NT2/D1 (cell line): ENCODE results near the gene NUDT1.

Experiments used
- DNase-seq: peaks from one replicate; pipeline ENCODE4 v3.0.0-alpha.2; 2011; ENCODE audit warnings: low read depth, low spot score
- H3K27me3 ChIP-seq: 2 replicates; pipeline ENCODE4 v1.6.0; 2011; ENCODE audit warnings: mild to moderate bottlenecking; ENCODE audit not compliant: insufficient read length, insufficient read depth
- H3K36me3 ChIP-seq: 2 replicates; pipeline ENCODE4 v1.6.1; 2011; ENCODE audit warnings: mild to moderate bottlenecking, low read length, mixed read lengths; ENCODE audit not compliant: insufficient read depth, insufficient read length
- H3K4me1 ChIP-seq: 2 replicates; pipeline ENCODE4 v1.5.1; 2011; ENCODE audit not compliant: insufficient read depth, insufficient read length
- H3K4me3 ChIP-seq: 2 replicates; pipeline ENCODE4 v1.5.1; 2011; ENCODE audit warnings: low read depth; ENCODE audit not compliant: insufficient read length
- H3K9ac ChIP-seq: 2 replicates; pipeline ENCODE4 v1.6.0; 2011; ENCODE audit warnings: low read depth; ENCODE audit not compliant: insufficient read length
- H3K9me3 ChIP-seq: 2 replicates; pipeline ENCODE4 v1.5.1; 2011; ENCODE audit warnings: mild to moderate bottlenecking, low read length; ENCODE audit not compliant: insufficient read depth
- SUZ12 ChIP-seq: IDR thresholded peaks from 2 replicates; pipeline ENCODE4 v1.6.1; 2011; ENCODE audit not compliant: insufficient read length, insufficient read depth; ENCODE audit errors: extremely low read depth
- YY1 ChIP-seq: IDR thresholded peaks from 2 replicates; pipeline ENCODE4 v1.6.1; 2011; ENCODE audit not compliant: insufficient read length, insufficient read depth
- ZNF274 ChIP-seq: IDR thresholded peaks from 2 replicates; pipeline ENCODE4 v1.6.1; 2011; ENCODE audit warnings: mild to moderate bottlenecking, low read depth, low read length

The NUDT1 gene

GRCh38 chr7:2233926-2234325, 8.1 kb upstream of the NUDT1 start:
- no peaks in the 10 kb centered on the region for H3K9me3 ChIP-seq
- peaks cover 68% of the 10 kb centered on the region for H3K36me3 ChIP-seq
- peaks cover 3% of the 10 kb centered on the region for H3K4me1 ChIP-seq

DNA sequence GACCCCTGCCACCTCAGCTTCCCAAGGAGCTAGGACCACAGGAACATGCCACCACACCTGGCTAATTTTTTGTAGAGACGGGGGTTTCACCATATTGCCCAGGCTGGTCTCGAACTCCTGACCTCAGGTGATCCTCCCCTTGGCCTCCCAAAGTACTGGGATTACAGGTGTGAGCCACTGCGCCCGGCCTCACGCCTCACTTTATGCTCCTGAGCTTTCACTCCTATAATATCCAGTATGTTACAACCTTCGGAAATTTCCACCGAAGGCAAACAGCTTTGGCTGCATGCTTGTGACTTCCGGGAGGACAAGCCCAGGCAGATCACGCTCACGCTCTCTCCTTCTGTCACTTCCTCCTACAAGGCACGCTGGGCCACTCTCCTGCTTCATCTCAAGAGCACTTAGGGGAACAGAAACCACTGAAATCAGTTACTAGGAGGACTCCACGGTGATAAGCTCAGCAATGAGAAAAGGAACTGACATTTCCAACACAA, 4.9 kb upstream of the NUDT1 start:
- no peak overlapping the region for H3K4me3 ChIP-seq
- no peaks in the 10 kb centered on the region for H3K9me3 ChIP-seq
- no peak for DNase-seq
- no peak overlapping the region for H3K9ac ChIP-seq
- no peak for TF ChIP-seq YY1
- no peak for TF ChIP-seq ZNF274
- no peak for TF ChIP-seq SUZ12
- H3K36me3 ChIP-seq = peaks cover 71% of the 10 kb centered on the region
- no peaks in the 10 kb centered on the region for H3K4me1 ChIP-seq
- H3K27me3 ChIP-seq = no peaks in the 10 kb centered on the region

More at GRCh38 chr7:2233926-2234325, 8.1 kb upstream of the NUDT1 start:
- Histone ChIP-seq H3K27me3 (no peaks in the 10 kb centered on the region), H3K4me3 (no peak overlapping the region), H3K9ac (no peak overlapping the region)
- no peak for DNase-seq
- TF ChIP-seq SUZ12 = no peak
- no peak for TF ChIP-seq YY1
- no peak for TF ChIP-seq ZNF274

GRCh38 chr7:2239242-2239641, 2.8 kb upstream of the NUDT1 start:
- H3K9me3 ChIP-seq = no peaks in the 10 kb centered on the region
- H3K27me3 ChIP-seq = no peaks in the 10 kb centered on the region
- no peak overlapping the region for H3K4me3 ChIP-seq
- TF ChIP-seq ZNF274 (no peak), SUZ12 (no peak)
- DNase-seq = no peak
- no peak overlapping the region for H3K9ac ChIP-seq
- H3K36me3 ChIP-seq = peaks cover 66% of the 10 kb centered on the region
- H3K4me1 ChIP-seq = peaks cover 5% of the 10 kb centered on the region

DNA sequence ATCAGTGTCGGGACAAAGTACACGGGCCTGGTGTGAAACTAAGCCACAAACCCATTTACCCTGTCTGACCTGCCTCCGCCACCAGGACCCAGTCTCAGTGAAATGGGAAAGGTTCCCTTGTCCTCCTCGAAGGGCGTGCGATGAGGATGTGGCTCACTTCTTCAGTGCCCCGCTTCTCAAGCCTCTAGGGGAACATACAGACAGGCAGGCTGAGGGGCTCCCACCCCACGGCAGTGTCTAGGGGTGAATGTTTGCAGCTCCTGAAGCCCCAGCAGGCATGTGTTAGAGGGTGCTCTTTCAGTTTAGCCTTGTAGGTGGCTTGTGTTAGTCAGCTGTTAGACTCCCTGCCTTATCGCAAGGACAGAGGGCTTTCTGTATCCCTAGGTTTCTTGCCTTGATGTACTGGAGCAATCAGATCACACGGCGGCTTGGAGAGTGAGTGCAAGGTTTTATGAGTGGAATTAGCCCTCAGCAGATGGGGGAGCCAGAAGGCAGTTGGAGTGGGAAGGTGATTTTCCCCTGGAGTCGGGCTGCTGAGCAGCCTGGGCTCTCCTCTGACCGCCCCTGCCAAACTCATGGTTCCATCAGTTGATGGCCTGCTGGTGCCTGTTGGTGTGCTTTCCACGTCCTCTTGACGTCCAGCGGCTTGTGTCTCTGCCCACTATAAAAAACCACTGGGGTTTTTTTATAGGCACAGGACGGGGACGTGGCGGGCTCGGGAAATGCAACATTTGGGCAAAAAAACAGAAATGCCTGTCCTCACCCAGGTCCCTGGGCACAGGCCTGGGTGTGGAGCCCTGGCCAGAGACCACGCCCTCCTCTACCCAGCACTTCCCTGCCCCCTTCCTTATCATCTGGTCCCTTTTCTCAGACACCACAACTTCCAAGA, 759 bp downstream of the NUDT1 start:
- no peak for DNase-seq
- TF ChIP-seq YY1 (no peak), SUZ12 (no peak), ZNF274 (no peak)
- peaks cover 63% of the 10 kb centered on the region for H3K36me3 ChIP-seq
- no peaks in the 10 kb centered on the region for H3K9me3 ChIP-seq
- peak overlapping the region; percentile 94 for H3K9ac ChIP-seq
- no peaks in the 10 kb centered on the region for H3K27me3 ChIP-seq
- H3K4me3 ChIP-seq = peak overlapping the region; percentile 89
- peaks cover 18% of the 10 kb centered on the region for H3K4me1 ChIP-seq

DNA sequence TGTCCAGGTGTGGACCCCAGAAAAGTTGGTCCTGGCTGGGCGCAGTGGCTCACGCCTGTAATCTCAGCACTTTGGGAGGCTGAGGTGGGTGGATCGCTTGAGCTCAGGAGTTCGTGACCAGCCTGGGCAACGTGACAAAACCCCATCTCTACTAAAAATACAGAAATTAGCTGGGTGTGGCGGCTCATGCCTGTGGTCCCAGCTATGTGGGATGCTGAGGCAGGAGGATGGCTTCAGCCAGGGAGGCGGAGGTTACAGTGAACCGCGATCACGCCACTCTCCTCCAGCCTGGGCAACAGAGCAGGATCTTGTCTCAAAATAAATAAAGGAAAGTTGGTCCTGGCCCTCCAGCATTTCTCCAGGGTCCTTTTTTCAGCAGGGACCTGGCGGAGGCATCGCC, 1.4 kb downstream of the NUDT1 start:
- H3K9me3 ChIP-seq = no peaks in the 10 kb centered on the region
- DNase-seq = no peak
- H3K27me3 ChIP-seq = no peaks in the 10 kb centered on the region
- TF ChIP-seq YY1 (no peak), SUZ12 (no peak), ZNF274 (no peak)
- peaks cover 63% of the 10 kb centered on the region for H3K36me3 ChIP-seq
- no peak overlapping the region for H3K4me3 ChIP-seq
- peak overlapping the region; percentile 94 for H3K9ac ChIP-seq
- H3K4me1 ChIP-seq = peaks cover 18% of the 10 kb centered on the region

GRCh38 chr7:2244404-2244995, 2.5 kb downstream of the NUDT1 start:
- Histone ChIP-seq H3K4me1 (peaks cover 23% of the 10 kb centered on the region), H3K9ac (peak overlapping the region; percentile 62)

More at GRCh38 chr7:2244404-2244995, 2.5 kb downstream of the NUDT1 start:
- H3K36me3 ChIP-seq = peaks cover 61% of the 10 kb centered on the region
- H3K27me3 ChIP-seq = no peaks in the 10 kb centered on the region
- TF ChIP-seq SUZ12 (no peak), YY1 (no peak)
- no peaks in the 10 kb centered on the region for H3K9me3 ChIP-seq
- DNase-seq = no peak
- no peak overlapping the region for H3K4me3 ChIP-seq
